T-cell (primary cell): Measurements from ENCODE around the gene DNAJA1. TPM values are rescaled to one million over a fixed set of nuclear protein-coding genes. Genes with fewer than 3 reads are reported as not detected.

Experiments used
- ATAC-seq, 4 experiments: fragments of 200-7000 bp in 3 of 4; fragments of 150-1000 bp in 1 of 4; cut with Tn5 transposase; replicated peaks in 1 of 4; 1 replicate in 3 of 4; 2 replicates in 1 of 4; pipeline ENCODE4 v1.10.0; 2021; ENCODE audit warnings: moderate library complexity in 3 of 4, mild to moderate bottlenecking in 2 of 4, moderate number of reproducible peaks in 1 of 4
- CTCF ChIA-PET, 2 donors: fragments of 300-600 bp; sonication (Branson Sonifier 250); formaldehyde crosslinking; loops; one replicate each; lab custom pipeline; 2022; ENCODE audit warnings: antibody characterized with exemption in 2 of 2; lab: Charles Lee
- POLR2A ChIA-PET, 2 donors: fragments of 300-600 bp; sonication (Branson Sonifier 250); formaldehyde crosslinking; loops; one replicate each; lab custom pipeline; 2022; ENCODE audit warnings: antibody characterized with exemption in 2 of 2; lab: Charles Lee
- DNase-seq, 35 experiments: peaks; one replicate each; pipeline versions ENCODE4 v3.0.0 to v3.0.0-alpha.2; 2013 to 2023
- H3K27ac ChIP-seq: one replicate; pipeline ENCODE4 v1.5.1; 2013; ENCODE audit warnings: low read length
- H3K27me3 ChIP-seq, 2 experiments: replicated peaks in 1 of 2; 1 replicate in 1 of 2; 2 replicates in 1 of 2; pipeline versions ENCODE4 v1.6.1 to v1.7.0; 2013; ENCODE audit warnings: low read length in 1 of 2, mixed read lengths in 1 of 2; ENCODE audit not compliant: control insufficient read depth in 2 of 2, insufficient read depth in 2 of 2; ENCODE audit errors: extremely low read depth in 1 of 2
- H3K36me3 ChIP-seq, 2 donors: 1 replicate in 1 of 2; 2 replicates in 1 of 2; pipeline versions ENCODE4 v1.6.1 to v1.7.0; 2013; ENCODE audit warnings: low read length in 1 of 2; ENCODE audit not compliant: control insufficient read depth in 2 of 2, insufficient read depth in 1 of 2; ENCODE audit errors: extremely low read depth in 1 of 2
- H3K4me1 ChIP-seq, 2 experiments: 1 replicate in 1 of 2; 2 replicates in 1 of 2; pipeline versions ENCODE4 v1.6.1 to v1.7.0; 2013; ENCODE audit warnings: low read length in 2 of 2, mixed read lengths in 1 of 2; ENCODE audit not compliant: insufficient read depth in 2 of 2, control insufficient read depth in 1 of 2; ENCODE audit errors: extremely low read depth in 1 of 2
- H3K4me3 ChIP-seq, 2 donors: 1 replicate in 1 of 2; 2 replicates in 1 of 2; pipeline versions ENCODE4 v1.5.1 to v1.7.0; 2013; ENCODE audit warnings: mild to moderate bottlenecking in 2 of 2, low read length in 1 of 2, moderate library complexity in 1 of 2; ENCODE audit not compliant: control insufficient read depth in 1 of 2; ENCODE audit errors: extremely low read depth in 1 of 2
- H3K9me3 ChIP-seq: 2 replicates; pipeline ENCODE4 v1.7.0; 2013
- H3K27ac Mint-ChIP-seq, 2 donors: one replicate each; pipeline ENCODE4 v1.8.0; 2020 to 2021; ENCODE audit warnings: mild to moderate bottlenecking in 2 of 2, mixed read lengths in 2 of 2
- H3K27me3 Mint-ChIP-seq, 2 donors: one replicate each; pipeline ENCODE4 v1.8.0; 2021 to 2022; ENCODE audit warnings: mixed read lengths in 2 of 2
- H3K36me3 Mint-ChIP-seq: one replicate; pipeline ENCODE4 v1.8.0; 2021; ENCODE audit warnings: mixed read lengths
- H3K4me1 Mint-ChIP-seq, 3 donors: one replicate each; pipeline ENCODE4 v1.8.0; 2020 to 2022; ENCODE audit warnings: mixed read lengths in 3 of 3, mild to moderate bottlenecking in 1 of 3
- H3K4me3 Mint-ChIP-seq, 3 donors: one replicate each; pipeline ENCODE4 v1.8.0; 2020 to 2022; ENCODE audit warnings: mild to moderate bottlenecking in 3 of 3, mixed read lengths in 3 of 3, moderate library complexity in 3 of 3
- H3K9me3 Mint-ChIP-seq, 3 donors: one replicate each; pipeline ENCODE4 v1.8.0; 2020 to 2022; ENCODE audit warnings: mixed read lengths in 3 of 3
- WGBS: methylation state at CpG from one replicate; pipeline ENCODE4 v1.1.5; 2013; ENCODE audit warnings: missing lambda C conversion rate; ENCODE audit not compliant: insufficient coverage; 5-methylcytosine and 5-hydroxymethylcytosine counted together
- total RNA-seq, 35 experiments: library from RNA in 6 of 35; stranded (reverse) in 6 of 35; fragments of 120-200 nt in 1 of 35; gene quantifications; one replicate each; pipeline versions ENCODE4 v1.2.1 to v1.2.4 and lab custom pipeline; 2013 to 2026

The DNAJA1 gene
- total RNA-seq (100 to 1,000 TPM in 2 of 5 donors, 10 to 100 TPM in 3; 66.5 to 170 (median 69.9) TPM), total RNA-seq (lab: John Stamatoyannopoulos, UW) (98.9 to 784 (median 352) reads per million in 29 experiments)
- 82.1 TPM for total RNA-seq (2013)

GRCh38 chr9:33024966-33025571 lies at the start of gene DNAJA1:
TSS of gene DNAJA1 (plus strand) at chr9:33025273. CDS start at chr9:33026485, 1,212 bp downstream.
- Mint-ChIP-seq H3K4me3 (peak within 1 kb of the TSS; percentile 87 to 96 (median 94)), H3K4me1 (peaks cover 74 to 83% (median 79%) of the 10 kb centered on the region in 3 donors), H3K27ac (peak within 1 kb of the TSS; percentile 88 to 93), H3K27me3 (no peaks in the 10 kb centered on the region), H3K9me3 (no peaks in the 10 kb centered on the region), H3K36me3 (peaks cover 25% of the 10 kb centered on the region)
- Histone ChIP-seq H3K36me3 (peaks cover 0 to 26% of the 10 kb centered on the region in 2 donors), H3K27ac (peak within 1 kb of the TSS; percentile 100), H3K4me3 (peak within 1 kb of the TSS; percentile 94 to 100), H3K9me3 (no peaks in the 10 kb centered on the region), H3K4me1 (peaks cover 31 to 34% of the 10 kb centered on the region in 2 experiments), H3K27me3 (no peaks in the 10 kb centered on the region)
- DNase-seq (peak; percentile 84 to 97 (median 93)), ATAC-seq (peak; percentile 85 to 92 (median 90))
- under 1% methylated on average over 59 of the region's 61 CpGs for WGBS
- CTCF ChIA-PET = interaction anchor here in 1 of 2 donors (0.5 to 1.0 kb wide), 3 partner anchors 31 to 135 kb away, joined by 3 read pairs; no protein-coding TSS in a partner anchor
- POLR2A ChIA-PET = interaction anchor here (0.6 to 3.1 kb wide), 33 partner anchors 8 to 499 kb away, joined by 3 to 42 read pairs (median 4); partner anchors contain the start of genes APTX (in 2 of the 2), BAG1 (in 1 of the 2), CHMP5 (in 1 of the 2) and NFX1 (in 1 of the 2)

DNA sequence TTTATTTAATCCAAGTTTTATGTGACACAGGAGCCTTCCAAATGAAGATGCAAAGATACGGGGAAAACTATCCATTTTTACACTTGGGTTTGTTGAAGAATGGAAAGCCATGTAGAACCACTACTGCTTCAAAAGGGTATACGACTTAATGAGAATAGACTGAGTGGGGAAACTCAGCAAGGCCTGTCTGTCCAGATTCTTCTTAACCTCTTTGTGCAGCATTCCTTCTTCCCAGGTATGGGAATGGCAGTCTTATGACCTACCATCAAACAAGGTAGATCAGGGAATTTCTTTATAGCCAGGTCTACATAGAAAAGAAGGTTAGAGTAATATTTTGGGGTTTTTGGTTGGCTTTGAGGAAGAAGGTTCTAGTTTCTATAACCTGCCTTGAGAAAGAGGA lies 47.0 kb upstream of the DNAJA1 start:
- no peak overlapping the region for H3K27ac ChIP-seq
- no peak for DNase-seq
- ATAC-seq = no peak
- Mint-ChIP-seq H3K27ac (no peak overlapping the region), H3K27me3 (no peaks in the 10 kb centered on the region), H3K4me3 (no peak overlapping the region), H3K36me3 (peaks cover 41% of the 10 kb centered on the region), H3K9me3 (no peaks in the 10 kb centered on the region), H3K4me1 (no peaks in the 10 kb centered on the region)
- peaks cover 4 to 42% of the 10 kb centered on the region in 2 donors for H3K36me3 ChIP-seq
- H3K27me3 ChIP-seq = no peaks in the 10 kb centered on the region
- POLR2A ChIA-PET = interaction anchor here in 1 of 2 donors (0.6 kb wide), 1 partner anchor 438 kb away, joined by 3 read pairs; no protein-coding TSS in a partner anchor
- no peak overlapping the region for H3K4me3 ChIP-seq
- 83% methylated on average over 1 of the region's 2 CpGs for WGBS
- no peaks in the 10 kb centered on the region for H3K4me1 ChIP-seq
- H3K9me3 ChIP-seq = no peaks in the 10 kb centered on the region
- CTCF ChIA-PET = interaction anchor here in 1 of 2 donors (1.0 kb wide), 1 partner anchor 599 kb away, joined by 3 read pairs; no protein-coding TSS in a partner anchor

DNA sequence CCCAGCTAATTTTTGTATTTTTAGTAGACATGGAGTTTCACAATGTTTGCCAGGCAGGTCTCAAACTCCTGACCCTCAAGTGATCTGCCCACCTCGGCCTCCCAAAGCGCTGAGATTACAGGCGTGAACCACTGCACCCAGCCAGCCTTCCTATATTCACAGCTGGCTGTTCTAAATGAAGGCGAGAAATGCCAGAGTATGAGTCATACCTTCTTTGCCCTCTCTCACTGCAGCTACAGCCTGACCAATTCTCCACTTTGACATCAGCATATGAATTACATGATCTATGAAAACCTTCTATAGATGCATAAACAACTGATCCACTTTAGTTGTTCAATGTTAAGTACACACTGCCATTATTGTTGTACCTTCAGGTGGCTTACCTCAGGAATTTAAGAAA lies 38.1 kb upstream of the DNAJA1 start:
- Mint-ChIP-seq H3K4me1 (peaks cover 3 to 11% (median 9%) of the 10 kb centered on the region in 3 donors), H3K27ac (no peak overlapping the region), H3K27me3 (no peaks in the 10 kb centered on the region), H3K9me3 (no peaks in the 10 kb centered on the region), H3K4me3 (no peak overlapping the region), H3K36me3 (peaks cover 57% of the 10 kb centered on the region)
- POLR2A ChIA-PET = no interaction called here
- Histone ChIP-seq H3K27me3 (no peaks in the 10 kb centered on the region), H3K27ac (no peak overlapping the region), H3K9me3 (no peaks in the 10 kb centered on the region), H3K36me3 (peaks cover 8 to 69% of the 10 kb centered on the region in 2 donors), H3K4me1 (no peaks in the 10 kb centered on the region), H3K4me3 (no peak overlapping the region)
- no peak for ATAC-seq
- 82% methylated on average over 3 of the region's 4 CpGs for WGBS
- no peak for DNase-seq
- CTCF ChIA-PET = no interaction called here

GRCh38 chr9:32989660-32990059 lies 35.4 kb upstream of the DNAJA1 start:
- Mint-ChIP-seq H3K36me3 (peaks cover 54% of the 10 kb centered on the region), H3K4me3 (no peak overlapping the region), H3K4me1 (peaks cover 15 to 36% (median 19%) of the 10 kb centered on the region in 3 donors), H3K27ac (no peak overlapping the region), H3K9me3 (no peaks in the 10 kb centered on the region), H3K27me3 (no peaks in the 10 kb centered on the region)
- Histone ChIP-seq H3K4me3 (no peak overlapping the region), H3K36me3 (peaks cover 8 to 52% of the 10 kb centered on the region in 2 donors), H3K9me3 (no peaks in the 10 kb centered on the region), H3K27me3 (no peaks in the 10 kb centered on the region), H3K4me1 (no peaks in the 10 kb centered on the region), H3K27ac (no peak overlapping the region)
- DNase-seq = no peak
- ChIA-PET POLR2A (no interaction called here), CTCF (interaction anchor here in 1 of 2 donors (0.6 kb wide), 1 partner anchor 39 kb away, joined by 3 read pairs; no protein-coding TSS in a partner anchor)
- 95% methylated on average over 4 of the region's 8 CpGs for WGBS
- ATAC-seq = no peak

- Histone ChIP-seq H3K27me3 (no peaks in the 10 kb centered on the region), H3K4me3 (no peak overlapping the region), H3K4me1 (no peaks in the 10 kb centered on the region), H3K9me3 (no peaks in the 10 kb centered on the region), H3K27ac (no peak overlapping the region), H3K36me3 (peaks cover 4 to 53% of the 10 kb centered on the region in 2 donors)
- 100% methylated on average over 1 of the region's 6 CpGs for WGBS
- Mint-ChIP-seq H3K9me3 (no peaks in the 10 kb centered on the region), H3K27ac (no peak overlapping the region), H3K27me3 (no peaks in the 10 kb centered on the region), H3K4me3 (no peak overlapping the region), H3K36me3 (peaks cover 68% of the 10 kb centered on the region), H3K4me1 (peaks cover 25 to 51% (median 28%) of the 10 kb centered on the region in 3 donors)
- ATAC-seq = no peak
- no peak for DNase-seq
- ChIA-PET POLR2A (no interaction called here), CTCF (no interaction called here)
Observed at GRCh38 chr9:32991897-32992594, 33.0 kb upstream of the DNAJA1 start.

- no peaks in the 10 kb centered on the region for H3K27me3 ChIP-seq
- Mint-ChIP-seq H3K9me3 (no peaks in the 10 kb centered on the region), H3K27ac (no peak overlapping the region), H3K4me3 (no peak overlapping the region), H3K36me3 (peaks cover 67% of the 10 kb centered on the region), H3K4me1 (peaks cover 31 to 51% (median 35%) of the 10 kb centered on the region in 3 donors), H3K27me3 (no peaks in the 10 kb centered on the region)
- POLR2A ChIA-PET = no interaction called here
- WGBS = 100% methylated on average over 2 of the region's 3 CpGs
- no peaks in the 10 kb centered on the region for H3K9me3 ChIP-seq
- ATAC-seq (no peak), DNase-seq (no peak)
- peaks cover 4 to 50% of the 10 kb centered on the region in 2 donors for H3K36me3 ChIP-seq
- no peak overlapping the region for H3K27ac ChIP-seq
- CTCF ChIA-PET = no interaction called here
- H3K4me1 ChIP-seq = no peaks in the 10 kb centered on the region
- H3K4me3 ChIP-seq = no peak overlapping the region
Observed at GRCh38 chr9:32992595-32993238, 32.4 kb upstream of the DNAJA1 start.
